Amniotic stem cell (primary cell): ENCODE results near the gene CBX7.

Source experiments
- DNase-seq: peaks from one replicate; lab custom pipeline; 2025; lab: John Stamatoyannopoulos, UW

Gene CBX7

DNA sequence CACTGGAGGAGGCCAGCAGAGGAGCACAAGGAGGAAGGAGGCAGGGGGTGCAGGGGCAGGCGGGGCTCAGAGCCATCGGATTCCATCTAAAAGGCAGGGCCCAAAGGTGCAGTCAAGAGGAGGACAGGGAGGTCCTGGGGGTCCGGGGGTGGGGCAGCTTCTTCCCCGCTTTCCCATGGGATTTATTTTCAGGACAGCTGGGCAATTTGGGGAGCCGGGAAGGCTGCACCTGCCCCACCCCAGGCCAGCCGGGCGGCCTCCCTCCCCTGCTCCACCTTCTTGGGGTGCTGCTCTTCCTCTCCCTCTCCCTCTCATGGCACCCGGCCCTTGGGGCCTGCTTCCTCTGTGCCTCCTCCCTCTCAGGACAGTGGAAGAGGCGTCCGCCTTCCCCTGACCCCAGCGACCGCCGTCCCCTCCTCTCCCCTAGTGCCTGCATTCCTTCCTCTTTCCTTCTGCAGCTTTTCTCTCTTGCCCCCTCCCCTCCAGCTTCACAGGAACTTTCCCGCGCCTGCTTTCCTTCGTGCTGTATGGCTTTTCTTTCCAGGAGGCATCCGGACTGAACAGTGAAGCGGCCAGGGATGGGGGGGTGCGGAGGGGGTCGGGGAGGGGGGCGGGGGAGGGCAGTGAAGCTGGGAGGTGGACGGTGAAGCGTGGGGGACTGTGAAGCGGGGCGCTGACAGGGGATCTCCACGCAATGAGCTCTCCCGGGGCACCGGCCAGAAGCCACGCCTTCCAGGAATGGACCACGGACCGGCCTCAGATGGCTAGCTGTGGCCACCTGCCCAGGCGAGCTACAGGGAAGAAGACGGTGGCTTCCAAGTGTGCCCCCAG lies 28.5 kb downstream of the CBX7 start:
- DNase-seq: no peak

DNA sequence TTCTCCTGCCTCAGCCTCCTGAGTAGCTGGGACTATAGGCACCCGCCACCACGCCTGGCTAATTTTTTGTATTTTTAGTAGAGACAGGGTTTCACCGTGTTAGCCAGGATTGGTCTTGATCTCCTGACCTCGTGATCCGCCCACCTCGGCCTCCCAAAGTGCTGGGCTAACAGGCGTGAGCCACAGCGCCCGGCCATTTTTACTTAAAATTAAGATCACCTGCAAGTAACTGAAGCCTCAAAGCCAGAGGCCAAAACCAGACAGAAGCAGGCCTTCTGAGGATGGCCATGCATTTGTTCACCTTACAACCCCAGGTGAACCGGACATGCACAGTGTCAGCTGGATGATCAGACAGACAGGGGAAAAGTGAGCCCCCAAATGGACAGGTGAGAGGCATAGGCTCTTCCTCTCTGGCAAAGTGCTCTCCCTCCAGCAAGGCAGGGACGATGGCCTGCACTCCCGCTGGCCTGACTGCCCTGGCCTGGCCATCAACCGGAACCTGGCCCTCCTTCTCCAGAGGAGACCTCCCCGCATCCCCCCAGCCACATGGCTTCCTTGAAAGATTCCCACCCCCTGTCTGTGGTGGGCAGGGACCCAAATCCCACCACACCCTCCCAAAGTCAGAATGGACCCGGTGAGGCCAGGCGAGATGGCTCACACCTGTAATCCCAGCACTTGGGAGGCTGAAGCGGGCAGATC lies 29.6 kb downstream of the CBX7 start:
- DNase-seq: no peak

DNA sequence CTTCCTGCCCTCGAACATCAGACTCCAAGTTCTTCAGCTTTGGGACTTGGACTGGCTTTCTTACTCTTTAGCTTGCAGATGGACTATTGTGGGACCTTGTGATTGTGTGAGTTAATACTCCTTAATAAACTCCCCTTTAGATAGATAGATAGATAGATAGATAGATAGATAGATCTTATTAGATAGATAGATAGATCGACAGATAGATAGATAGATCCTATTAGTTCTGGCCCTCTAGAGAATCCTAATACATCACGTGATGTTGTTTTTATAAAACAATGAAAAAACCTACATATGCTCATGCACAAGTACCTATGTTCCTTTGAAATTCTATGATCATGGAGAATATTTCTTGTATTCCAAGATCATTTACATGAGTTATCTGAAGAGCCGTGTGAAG lies 31.5 kb downstream of the CBX7 start:
- no peak for DNase-seq

DNA sequence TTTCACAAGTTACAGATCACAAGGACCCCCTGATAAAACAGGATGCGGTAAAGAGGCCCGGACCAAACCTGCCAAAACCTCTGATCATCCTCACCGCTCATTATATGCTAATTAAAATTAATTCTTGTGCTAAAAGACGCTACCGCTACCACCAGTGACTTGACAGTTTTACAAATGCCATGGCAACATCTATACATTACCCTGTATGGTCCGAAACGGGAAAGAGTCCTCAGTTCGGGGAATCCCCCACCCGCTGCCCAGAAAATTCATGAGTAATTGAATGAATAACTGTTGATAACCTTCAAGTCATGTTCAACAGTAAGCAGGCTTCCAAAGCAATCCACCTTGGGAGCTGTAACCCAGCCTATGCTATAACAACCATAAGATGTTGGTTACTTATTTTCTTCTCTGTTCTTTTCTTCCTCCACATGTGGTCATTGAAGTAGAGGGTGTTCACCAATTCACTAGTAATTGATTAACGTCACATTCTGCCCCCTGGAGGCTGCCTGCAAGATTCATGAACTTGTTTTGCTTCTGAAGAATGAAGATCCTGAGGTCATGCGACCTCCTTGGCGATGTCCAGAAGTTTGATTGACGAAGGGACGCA lies 34.8 kb downstream of the CBX7 start:
- no peak for DNase-seq

DNA sequence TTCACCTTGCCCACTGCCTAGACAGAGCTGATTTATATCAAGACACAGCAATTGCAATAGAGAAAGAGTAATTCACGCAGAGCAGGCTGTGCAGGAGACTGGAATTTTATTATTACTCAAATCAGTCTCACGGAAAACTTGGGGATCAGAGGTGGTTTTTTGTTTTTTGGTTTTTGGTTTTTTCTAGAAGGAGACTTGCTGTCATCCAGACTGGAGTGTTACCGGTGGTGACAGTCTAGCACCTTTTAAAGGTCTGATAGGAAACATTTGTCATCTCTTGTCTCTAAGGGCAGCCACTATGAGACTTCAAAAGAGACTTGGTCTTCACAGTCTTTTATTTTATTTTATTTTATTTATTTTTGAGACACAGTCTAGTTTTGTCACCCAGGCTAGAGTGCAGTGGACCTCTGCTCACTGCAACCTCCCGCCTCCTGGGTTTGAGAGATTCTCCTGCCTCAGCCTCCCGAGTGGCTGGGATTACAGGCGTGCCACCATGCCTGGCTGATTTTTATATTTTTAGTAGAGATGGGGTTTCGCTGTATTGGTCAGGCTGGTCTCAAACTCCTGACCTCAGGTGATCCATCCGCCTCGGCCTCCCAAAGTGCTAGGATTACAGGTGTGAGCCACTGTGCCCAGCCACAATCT lies 36.4 kb downstream of the CBX7 start:
- DNase-seq: no peak

DNA sequence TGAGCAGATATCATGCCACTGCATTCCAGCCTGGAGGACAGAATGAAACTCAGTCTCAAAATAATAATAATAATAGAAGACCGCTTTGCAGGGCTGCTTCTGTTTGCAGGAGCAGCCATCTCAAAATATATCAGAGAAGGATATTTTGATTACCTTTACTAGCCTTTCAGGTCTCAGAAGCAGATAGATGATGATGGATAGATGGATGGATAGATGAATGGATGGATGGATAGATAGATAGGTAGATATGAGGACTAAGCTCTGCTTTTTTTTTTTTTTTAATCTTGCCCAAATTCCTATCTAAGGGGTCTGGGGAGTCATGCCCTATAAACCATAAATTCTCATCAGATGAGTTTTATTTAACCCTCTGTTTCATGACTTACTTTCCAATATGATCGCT lies 36.9 kb downstream of the CBX7 start:
- no peak for DNase-seq

DNA sequence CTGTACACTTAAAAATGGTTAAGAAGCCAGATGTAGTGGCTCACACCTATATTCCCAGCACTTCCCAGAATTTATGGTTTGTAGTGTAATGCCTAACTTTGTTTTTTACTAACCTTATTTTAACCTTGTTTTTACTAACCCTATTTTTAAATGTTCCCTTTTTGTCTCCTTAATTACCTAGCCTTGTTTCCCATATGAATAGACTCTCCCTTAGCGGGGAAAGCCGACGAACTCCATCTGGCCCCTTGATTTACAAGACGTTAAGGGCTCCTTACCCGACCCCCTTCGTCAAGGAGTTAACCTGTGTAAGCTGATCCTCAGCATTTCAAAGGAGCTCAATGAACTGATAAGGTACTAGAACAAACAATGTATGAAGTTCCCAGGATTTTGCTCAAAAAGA lies 38.4 kb downstream of the CBX7 start:
- no peak for DNase-seq

DNA sequence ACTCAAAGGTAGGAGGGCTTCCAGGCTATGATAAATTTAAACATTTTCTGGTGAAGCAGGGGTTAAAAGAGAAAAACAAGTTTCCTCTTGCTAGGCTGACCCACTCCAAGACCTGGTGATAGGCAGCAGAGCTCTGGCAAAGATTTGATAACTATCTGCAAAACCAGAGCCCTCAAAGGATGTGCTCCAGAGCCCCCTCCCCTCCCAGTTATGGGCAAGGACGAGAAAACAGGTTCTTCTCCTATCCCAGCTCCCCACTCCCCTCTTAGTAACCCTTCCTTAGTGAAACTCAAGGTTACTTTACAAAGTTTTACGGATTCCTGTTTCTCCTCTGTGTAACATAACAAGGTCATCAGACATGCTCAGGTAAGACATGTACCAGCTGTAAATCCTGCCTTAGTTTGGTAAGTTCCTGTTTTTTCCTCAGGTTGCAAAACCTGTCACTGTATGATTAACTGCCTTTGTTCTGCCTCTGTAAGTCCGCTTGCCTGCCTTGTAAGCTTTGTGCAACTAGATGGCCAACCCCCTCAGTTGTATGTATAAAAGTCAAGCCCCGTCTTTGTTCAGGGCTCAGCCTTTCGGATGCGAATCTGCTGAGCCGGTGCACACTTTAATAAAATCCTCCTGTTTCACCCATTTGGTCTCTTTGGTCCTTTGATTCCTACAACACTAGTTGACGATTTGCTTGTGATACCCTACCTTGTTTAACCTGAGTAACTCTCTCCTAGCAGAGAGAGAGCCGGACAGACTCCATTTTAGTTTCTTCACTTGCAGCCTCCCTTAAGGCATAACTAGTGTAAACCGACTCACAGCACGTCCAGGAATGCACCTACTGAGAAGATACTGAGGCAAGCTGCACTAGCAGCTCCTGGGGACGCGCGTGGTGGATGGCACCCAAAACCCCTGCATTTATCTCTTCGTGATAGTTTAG lies 41.6 kb downstream of the CBX7 start:
- DNase-seq: no peak

DNA sequence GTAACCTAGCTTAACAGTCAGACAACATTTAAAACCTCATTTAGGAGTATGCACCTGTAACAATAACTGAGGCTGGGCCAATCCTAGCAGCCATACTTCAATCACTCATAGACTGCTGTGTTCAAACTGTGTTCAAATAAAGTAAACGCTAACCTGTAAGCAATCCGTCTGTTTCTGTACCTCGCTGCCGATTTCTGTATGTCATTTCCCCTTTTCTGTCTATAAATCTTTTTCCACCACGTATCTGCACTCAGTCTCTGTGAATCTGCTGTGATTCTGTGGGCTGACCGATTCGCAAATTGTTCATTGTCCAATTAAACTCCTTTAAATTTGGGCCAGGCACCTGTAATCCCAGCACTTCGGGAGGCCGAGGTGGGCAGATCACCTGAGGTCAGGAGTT lies 43.1 kb downstream of the CBX7 start:
- no peak for DNase-seq

DNA sequence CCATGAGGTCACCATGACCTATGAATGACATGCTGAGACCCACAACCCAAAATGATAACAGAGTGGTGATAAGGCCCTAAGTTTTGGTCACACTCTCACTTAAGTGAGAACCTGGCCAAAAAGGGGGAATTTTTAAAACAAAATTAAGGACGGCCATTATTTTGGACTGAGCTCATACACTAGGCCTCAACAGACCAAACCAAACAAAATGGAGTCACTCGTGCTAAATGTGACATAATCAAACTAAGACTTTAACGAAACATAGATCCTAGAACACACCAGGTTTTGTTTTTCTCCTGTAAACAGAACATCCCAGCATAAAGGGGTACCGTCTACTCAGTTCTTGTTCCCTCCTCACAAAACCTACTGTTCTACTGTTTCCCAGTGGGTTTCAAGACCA lies 44.0 kb downstream of the CBX7 start:
- DNase-seq: no peak

DNA sequence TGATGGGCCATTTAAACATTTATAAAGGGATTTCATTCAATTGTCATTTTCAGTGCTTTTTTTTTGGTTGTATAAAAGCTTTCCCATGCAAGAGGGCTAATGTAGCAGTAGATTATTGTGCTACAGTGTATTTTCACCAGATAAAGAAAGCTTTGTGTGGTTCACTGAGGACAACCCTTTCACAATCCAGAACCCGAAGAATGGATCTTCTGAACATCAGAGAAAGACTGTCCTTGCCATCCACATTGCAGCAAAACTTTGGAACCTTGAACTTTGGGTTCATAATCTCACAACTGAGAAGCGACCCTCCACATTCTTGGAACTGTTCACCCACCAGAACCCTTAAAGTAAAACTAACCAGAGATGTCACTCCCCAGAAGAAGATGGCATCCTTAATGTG lies 46.2 kb downstream of the CBX7 start:
- no peak for DNase-seq

DNA sequence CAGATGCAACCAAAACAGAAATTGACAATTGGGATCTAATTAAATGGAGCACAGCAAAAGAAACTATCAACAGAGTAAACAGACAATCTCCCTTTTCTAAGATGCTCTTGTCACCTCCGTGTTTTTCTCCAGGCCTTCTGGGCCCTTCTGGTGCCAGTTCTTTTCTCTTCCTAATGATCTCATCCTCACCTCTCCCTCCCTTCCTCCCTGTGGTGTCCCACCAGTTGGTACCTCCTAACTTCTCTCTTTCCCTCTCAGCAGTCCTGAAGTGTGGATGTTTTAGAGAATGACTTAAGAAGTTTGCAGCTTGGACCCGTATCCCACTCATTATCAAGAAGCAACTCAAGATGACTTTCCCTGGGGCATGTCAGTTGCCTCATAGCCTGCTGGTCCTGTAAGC lies 49.0 kb downstream of the CBX7 start:
- no peak for DNase-seq

DNA sequence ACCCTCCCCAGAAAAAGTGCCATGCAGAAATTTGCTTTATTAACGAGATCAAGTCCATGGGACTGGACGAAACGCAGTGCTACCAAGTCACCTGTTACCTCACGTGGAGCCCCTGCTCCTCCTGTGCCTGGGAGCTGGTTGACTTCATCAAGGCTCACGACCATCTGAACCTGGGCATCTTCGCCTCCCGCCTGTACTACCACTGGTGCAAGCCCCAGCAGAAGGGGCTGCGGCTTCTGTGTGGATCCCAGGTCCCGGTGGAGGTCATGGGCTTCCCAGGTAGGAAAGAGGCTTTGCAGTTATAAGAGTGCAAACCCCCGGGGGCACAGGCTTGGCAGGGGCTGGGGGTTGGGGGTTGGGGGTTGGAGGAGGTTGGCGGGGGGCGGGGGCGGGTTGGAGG lies 51.3 kb downstream of the CBX7 start:
- no peak for DNase-seq

DNA sequence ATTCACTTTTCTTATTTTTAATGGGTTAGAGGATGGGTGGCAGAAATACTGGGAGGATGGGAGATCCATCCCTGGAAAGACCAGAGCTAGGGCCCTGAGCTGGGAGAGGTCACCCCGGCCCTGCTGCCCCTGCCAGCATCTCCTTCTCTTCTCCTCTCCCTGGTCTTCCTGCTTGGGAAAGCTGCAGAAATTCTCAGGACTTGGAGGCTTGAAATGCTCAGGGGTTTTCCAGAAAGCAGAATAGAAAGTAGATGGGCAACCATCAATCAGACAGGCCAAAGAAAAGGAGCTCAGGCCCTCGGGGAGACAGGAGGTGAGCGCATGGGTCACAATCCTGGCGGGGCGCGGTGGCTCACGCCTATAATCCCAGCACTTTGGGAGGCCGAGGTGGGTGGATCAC lies 53.9 kb downstream of the CBX7 start:
- no peak for DNase-seq

DNA sequence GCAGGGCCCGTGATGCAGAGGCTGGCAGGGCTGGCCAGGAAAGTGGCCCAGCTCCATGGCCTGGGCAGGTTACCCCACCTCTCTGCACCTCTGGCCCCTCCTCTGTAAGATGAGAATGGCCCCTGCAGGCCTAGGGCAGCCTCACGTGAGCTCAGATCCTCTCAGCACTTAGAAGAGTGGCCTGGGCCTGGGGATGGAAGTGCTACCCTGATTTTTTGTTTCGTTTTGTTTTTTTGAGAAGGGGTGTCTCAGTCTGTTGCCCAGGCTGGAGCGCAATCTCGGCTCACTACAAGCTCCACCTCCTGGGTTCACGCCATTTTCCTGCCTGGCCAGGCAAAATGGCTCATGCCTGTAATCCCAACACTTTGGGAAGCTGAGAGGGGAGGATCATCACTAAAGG lies 54.5 kb downstream of the CBX7 start:
- DNase-seq: no peak

DNA sequence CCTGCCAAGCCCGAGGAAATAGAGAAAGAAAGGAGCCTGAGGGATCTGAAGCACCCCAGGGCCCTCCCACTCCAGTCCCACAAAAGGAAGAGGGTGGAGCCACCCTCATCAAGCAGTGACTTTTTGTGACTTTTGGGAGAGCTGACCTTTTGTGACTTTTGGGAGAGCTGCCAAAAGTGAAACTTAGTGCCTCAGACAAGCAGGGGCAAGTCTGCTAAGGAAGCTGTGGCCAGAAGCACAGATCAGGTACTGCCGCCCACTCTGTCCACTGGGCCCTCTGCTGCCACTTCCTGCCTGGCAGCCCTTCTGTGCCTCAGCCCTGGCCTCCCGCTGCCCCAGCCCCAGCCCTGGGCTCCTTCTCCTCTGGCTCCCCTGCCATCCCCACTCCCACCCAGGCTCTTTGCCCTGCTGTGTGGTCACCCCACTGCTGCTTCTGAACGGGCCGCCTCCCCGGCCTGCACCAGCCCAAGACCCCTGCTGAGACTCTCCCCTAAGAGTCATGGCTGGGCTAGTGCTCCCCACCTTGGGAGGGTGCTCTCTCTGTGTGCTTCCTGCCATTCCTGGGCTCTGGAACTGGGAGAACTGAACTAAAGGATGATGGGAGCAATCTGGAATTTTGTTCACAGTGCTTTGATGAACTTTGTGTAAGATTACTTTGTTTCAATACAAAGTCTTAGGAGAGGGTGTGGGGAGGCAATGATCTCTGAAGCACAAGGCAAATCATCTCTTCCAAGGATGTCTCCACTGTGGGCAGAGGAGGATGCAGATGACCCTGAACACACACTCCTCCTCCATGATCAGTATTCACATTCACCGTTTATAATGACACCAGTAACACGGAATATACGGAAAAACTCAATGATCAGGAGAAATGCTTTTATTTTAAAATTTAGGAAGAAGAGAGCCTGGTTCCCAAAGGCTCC lies 55.1 kb downstream of the CBX7 start, which contains the start of gene APOBEC3H:
TSS of gene APOBEC3H (plus strand) at position 147 of the 923 bp plus-strand sequence. CDS start 3,035 bp downstream, outside the sequence.
- DNase-seq: no peak

DNA sequence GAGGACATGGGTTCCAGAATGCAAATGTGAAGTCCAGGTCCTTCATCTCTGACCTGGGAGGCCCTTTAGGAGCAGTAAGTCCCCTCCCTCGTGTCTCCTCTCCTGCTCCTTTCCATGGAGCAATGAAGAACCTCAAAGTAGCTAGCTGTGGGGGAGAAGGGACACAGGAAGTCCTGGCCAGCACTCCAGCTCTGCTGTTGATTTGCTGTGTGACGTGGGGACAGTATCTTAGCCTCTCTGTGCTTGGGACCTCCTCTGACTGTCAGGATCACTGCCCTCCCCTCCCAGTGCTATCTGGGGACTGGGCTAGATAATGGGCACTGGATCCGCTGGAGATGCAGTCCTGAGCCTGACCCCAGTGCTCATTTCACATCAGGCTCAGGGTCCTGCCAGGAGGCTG lies 56.5 kb downstream of the CBX7 start:
- DNase-seq: no peak

DNA sequence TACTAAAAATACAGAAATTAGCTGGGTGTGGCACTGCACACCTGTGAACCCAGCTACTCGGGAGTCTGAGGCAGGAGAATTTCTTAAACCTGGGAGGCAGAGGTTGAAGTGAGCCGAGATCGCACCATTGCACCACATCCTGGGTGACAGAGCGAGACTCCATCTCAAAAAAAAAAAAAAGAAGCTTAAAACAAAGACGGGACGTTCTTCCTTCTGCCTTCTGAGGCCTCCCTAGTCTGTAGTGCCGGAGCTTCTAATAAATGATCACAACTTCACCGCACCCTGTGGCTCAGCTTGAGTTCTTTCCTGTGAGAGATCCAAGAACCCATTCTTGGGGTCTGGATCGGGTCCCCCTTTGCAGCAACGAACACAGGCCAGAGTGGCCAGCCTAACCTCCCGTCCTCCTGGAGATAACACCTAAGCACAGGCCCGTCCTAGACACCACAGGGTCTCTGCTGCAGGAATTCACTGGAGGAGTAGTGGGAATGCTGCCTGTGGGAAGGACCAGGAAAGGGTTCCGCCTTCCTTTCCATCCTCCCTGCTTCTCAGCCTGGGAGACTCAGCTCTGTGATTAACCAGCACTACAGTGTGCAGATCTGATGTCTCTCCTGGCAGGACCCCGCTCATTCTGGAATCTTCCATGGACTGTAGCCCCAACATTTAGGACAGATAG lies 57.6 kb downstream of the CBX7 start:
- no peak for DNase-seq

DNA sequence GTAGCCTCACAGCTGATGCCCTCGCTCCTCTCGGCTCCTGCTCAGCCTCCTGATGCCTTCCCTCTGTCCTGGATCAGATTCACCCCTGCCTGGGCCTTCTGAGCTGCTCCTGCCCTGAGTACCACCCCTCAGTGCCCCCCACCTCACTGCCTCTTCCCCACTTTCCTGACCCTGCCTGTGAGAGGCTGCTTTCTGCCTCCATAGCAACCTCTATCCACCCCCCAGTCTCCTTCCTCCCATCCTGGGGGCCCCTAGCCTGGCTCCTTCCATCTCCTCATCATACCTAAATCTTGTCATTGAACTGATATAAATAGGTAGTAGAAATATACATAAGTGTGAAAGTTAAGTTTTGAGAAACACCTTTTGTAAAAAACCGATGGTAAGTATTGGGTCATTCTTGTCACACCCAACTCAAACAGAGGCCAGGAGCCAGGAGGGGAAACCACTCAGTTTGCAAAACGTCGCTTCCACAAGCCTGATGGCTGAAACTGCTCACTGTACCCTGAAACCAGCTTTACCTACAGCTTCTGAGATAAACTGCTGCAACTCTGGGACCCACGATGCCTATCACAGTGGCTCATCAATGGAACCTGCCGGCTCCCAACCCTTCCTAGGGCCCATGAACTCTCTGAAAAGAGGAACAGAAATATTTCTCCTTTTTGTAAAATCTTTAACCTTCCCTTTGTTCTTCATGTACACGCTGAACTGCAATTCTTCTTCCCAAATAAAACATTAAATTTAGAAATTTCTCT lies 60.2 kb downstream of the CBX7 start:
- no peak for DNase-seq
